A549 (cell line): ENCODE data around the gene ZBTB42. TPM values are rescaled to one million over a fixed set of nuclear protein-coding genes. Genes with fewer than 3 reads are reported as not detected.

Experiments used
- ATAC-seq, 2 experiments: fragments of 200-7000 bp in 1 of 2; fragments of >200 bp in 1 of 2; cut with Nextera tagmentation in 1 of 2; cut with Tn5 transposase in 1 of 2; 3 replicates each; pipeline versions ENCODE4 v1.8.0 to v1.9.1; 2018 to 2020; ENCODE audit warnings: mild to moderate bottlenecking in 1 of 2, moderate library complexity in 1 of 2
- CTCF ChIA-PET: fragments of 300-600 bp; sonication (Branson Sonifier 250); formaldehyde crosslinking; extraction: SDS; loops from one replicate; lab custom pipeline; 2021; ENCODE audit warnings: antibody characterized with exemption, inconsistent platforms; lab: Yijun Ruan, JAX
- POLR2A ChIA-PET: fragments of 350-600 bp; formaldehyde crosslinking; extraction: SDS; loops from one replicate; lab custom pipeline; 2021; ENCODE audit warnings: antibody characterized with exemption, inconsistent platforms; lab: Yijun Ruan, JAX
- DNase-seq, 2 experiments: peaks; one replicate each; pipeline versions ENCODE4 v3.0.0 to v3.0.0-alpha.2; 2011 to 2016; ENCODE audit warnings: low read depth in 1 of 2, low spot score in 1 of 2
- FAIRE-seq: peaks from 2 replicates; lab custom pipeline; 2011; peaks lifted over from hg19 to GRCh38; lab: Jason Lieb, UNC
- H3K27ac ChIP-seq, 2 experiments: fragments of >200 bp; sonication (Bioruptor Twin); formaldehyde crosslinking; 3 replicates each; pipeline ENCODE4 v1.5.1; 2016 to 2017
- H3K4me1 ChIP-seq: fragments of >200 bp; sonication (Bioruptor Twin); formaldehyde crosslinking; 3 replicates; pipeline ENCODE4 v1.6.1; 2016
- H3K4me2 ChIP-seq: fragments of >200 bp; sonication (Bioruptor Twin); formaldehyde crosslinking; 3 replicates; pipeline ENCODE4 v1.6.1; 2016
- H3K4me3 ChIP-seq: fragments of >200 bp; sonication (Bioruptor Twin); formaldehyde crosslinking; 3 replicates; pipeline ENCODE4 v1.5.1; 2016
- H3K9me3 ChIP-seq: fragments of >200 bp; sonication (Bioruptor Twin); formaldehyde crosslinking; 3 replicates; pipeline ENCODE4 v1.6.1; 2016
- BHLHE40 ChIP-seq: IDR thresholded peaks from 2 replicates; pipeline ENCODE4 v1.6.1; 2012; ENCODE audit warnings: low read depth, low read length, inconsistent platforms
- CBX2 ChIP-seq: fragments of 200-600 bp; sonication (generic); IDR thresholded peaks from 2 replicates; pipeline ENCODE4 v1.6.1; 2016; ENCODE audit warnings: low read depth, mild to moderate bottlenecking, borderline replicate concordance
- CEBPB ChIP-seq, 2 experiments: fragments of >200 bp in 1 of 2; sonication (Bioruptor Twin) in 1 of 2; formaldehyde crosslinking in 1 of 2; IDR thresholded peaks; 2 replicates each; pipeline ENCODE4 v1.6.1; 2012 to 2016
- CHD2 ChIP-seq: fragments of 150-350 bp; IDR thresholded peaks from 2 replicates; pipeline ENCODE4 v1.6.1; 2014; ENCODE audit warnings: low read length; ENCODE audit not compliant: partially characterized antibody
- CHD4 ChIP-seq: fragments of 200-600 bp; sonication (generic); IDR thresholded peaks from 2 replicates; pipeline ENCODE4 v1.6.1; 2016; ENCODE audit warnings: antibody characterized with exemption, mild to moderate bottlenecking, borderline replicate concordance
- E2F6 ChIP-seq: IDR thresholded peaks from 2 replicates; pipeline ENCODE4 v1.6.1; 2012; ENCODE audit warnings: low read depth, borderline replicate concordance
- EHMT2 ChIP-seq: fragments of 200-600 bp; sonication (generic); IDR thresholded peaks from 2 replicates; pipeline ENCODE4 v1.6.1; 2016; ENCODE audit warnings: antibody characterized with exemption, low read depth, mild to moderate bottlenecking, moderate library complexity
- EP300 ChIP-seq, 2 experiments: fragments of >200 bp; sonication (Bioruptor Twin); formaldehyde crosslinking; IDR thresholded peaks; 2 replicates in 1 of 2; 3 replicates in 1 of 2; pipeline ENCODE4 v1.6.1; 2016 to 2017
- HEYL ChIP-seq: fragments of 250-450 bp; sonication (Bioruptor Pico); IDR thresholded peaks from 2 replicates; pipeline ENCODE4 v1.8.0; 2021; ENCODE audit warnings: mild to moderate bottlenecking, moderate library complexity
- HMGXB4 ChIP-seq: fragments of 250-450 bp; sonication (Bioruptor Pico); IDR thresholded peaks from 2 replicates; pipeline ENCODE4 v1.5.0; 2021; ENCODE audit warnings: mild to moderate bottlenecking, moderate library complexity, borderline replicate concordance
- HOXB13 ChIP-seq: fragments of 250-450 bp; sonication (Bioruptor Pico); IDR thresholded peaks from 2 replicates; pipeline ENCODE4 v1.5.0; 2020; ENCODE audit warnings: low read depth, mild to moderate bottlenecking, moderate library complexity
- HOXB5 ChIP-seq: fragments of 250-450 bp; sonication (Bioruptor Pico); IDR thresholded peaks from 2 replicates; pipeline ENCODE4 v1.5.0; 2020; ENCODE audit warnings: mild to moderate bottlenecking, moderate library complexity
- JUN ChIP-seq, 2 experiments: fragments of >200 bp; sonication (Bioruptor Twin); formaldehyde crosslinking; IDR thresholded peaks; 2 replicates in 1 of 2; 3 replicates in 1 of 2; pipeline ENCODE4 v1.6.1; 2016 to 2017
- KDM5A ChIP-seq: fragments of 200-600 bp; sonication (generic); IDR thresholded peaks from 2 replicates; pipeline ENCODE4 v1.6.1; 2016; ENCODE audit warnings: antibody characterized with exemption, mild to moderate bottlenecking
- NFE2L2 ChIP-seq: fragments of 150-350 bp; conservative IDR thresholded peaks from 2 replicates; pipeline ENCODE4 v1.6.1; 2014; ENCODE audit warnings: low read length
- NR3C1 ChIP-seq: fragments of >200 bp; sonication (Bioruptor Twin); formaldehyde crosslinking; IDR thresholded peaks from 3 replicates; pipeline ENCODE4 v1.6.1; 2017
- PHF8 ChIP-seq: fragments of 200-600 bp; sonication (generic); IDR thresholded peaks from 2 replicates; pipeline ENCODE4 v1.6.1; 2016; ENCODE audit warnings: low read depth, mild to moderate bottlenecking, antibody characterized with exemption, moderate library complexity, borderline replicate concordance
- POLR2AphosphoS2 ChIP-seq: conservative IDR thresholded peaks from 2 replicates; pipeline ENCODE4 v1.6.1; 2012; ENCODE audit warnings: low read length, improper control_type of control experiment, inconsistent platforms
- RAD21 ChIP-seq, 2 experiments: fragments of >200 bp in 1 of 2; sonication (Bioruptor Twin) in 1 of 2; formaldehyde crosslinking in 1 of 2; IDR thresholded peaks in 1 of 2; conservative IDR thresholded peaks in 1 of 2; 2 replicates in 1 of 2; 3 replicates in 1 of 2; pipeline ENCODE4 v1.6.1; 2012 to 2018; ENCODE audit warnings: inconsistent platforms in 1 of 2
- RFX5 ChIP-seq: fragments of 450-650 bp; IDR thresholded peaks from 2 replicates; pipeline ENCODE4 v1.7.1; 2014; ENCODE audit warnings: antibody characterized with exemption, mild to moderate bottlenecking, moderate library complexity
- RNF2 ChIP-seq: fragments of 200-600 bp; sonication (generic); IDR thresholded peaks from 2 replicates; pipeline ENCODE4 v1.6.1; 2016; ENCODE audit warnings: low read depth, mild to moderate bottlenecking, antibody characterized with exemption, moderate library complexity, borderline replicate concordance
- SMC3 ChIP-seq: fragments of >200 bp; sonication (Bioruptor Twin); formaldehyde crosslinking; IDR thresholded peaks from 3 replicates; pipeline ENCODE4 v1.6.1; 2018; ENCODE audit warnings: inconsistent platforms
- SREBF2 ChIP-seq: fragments of 450-650 bp; IDR thresholded peaks from 2 replicates; pipeline ENCODE4 v1.6.1; 2014; ENCODE audit warnings: mild to moderate bottlenecking, moderate library complexity
- TFCP2L1 ChIP-seq: fragments of 250-450 bp; sonication (Bioruptor Pico); IDR thresholded peaks from 2 replicates; pipeline ENCODE4 v1.5.0; 2021; ENCODE audit warnings: mild to moderate bottlenecking
- USF2 ChIP-seq: fragments of 450-650 bp; IDR thresholded peaks from 2 replicates; pipeline ENCODE4 v1.6.1; 2014; ENCODE audit warnings: antibody characterized with exemption
- ZC3H11A ChIP-seq: fragments of 450-650 bp; IDR thresholded peaks from 2 replicates; pipeline ENCODE4 v1.6.1; 2014; ENCODE audit warnings: antibody characterized with exemption, mild to moderate bottlenecking
- ZFP36 ChIP-seq: fragments of 450-650 bp; IDR thresholded peaks from 2 replicates; pipeline ENCODE4 v1.6.1; 2014; ENCODE audit warnings: borderline replicate concordance; ENCODE audit not compliant: partially characterized antibody
- WGBS: methylation state at CpG from one replicate; pipeline ENCODE4 v1.1.6; 2017; ENCODE audit errors: missing lambda C conversion rate; 5-methylcytosine and 5-hydroxymethylcytosine counted together
- polyA plus RNA-seq, 4 experiments: library from polyadenylated mRNA; depleted of rRNA in 3 of 4; stranded (reverse); fragments of >200 nt; fragmentation: RNase III in 1 of 4; extraction: RNeasy Plus Mini Kit Qiagen cat#74134 plus additional on column Dnase treatment in 1 of 4; gene quantifications; 2 replicates in 3 of 4; 3 replicates in 1 of 4; pipeline ENCODE4 v1.2.3, GENCODE V29; 2011 to 2017

The ZBTB42 gene
- polyA plus RNA-seq, 2 of the 4 experiments (the other 2 are of a cell fraction) = 1.6 to 2.6 TPM

- no peak for TF ChIP-seq BHLHE40
- TF ChIP-seq EP300 (IDR thresholded peaks at IDR 0.05) = no peak
- TF ChIP-seq PHF8 = no peak
- no peak for TF ChIP-seq NR3C1
- no peak for TF ChIP-seq E2F6
- peak; percentile 63 to 86 for TF ChIP-seq RAD21 (conservative IDR thresholded peaks at IDR 0.05 in 1 of 2, IDR thresholded peaks at IDR 0.05 in 1 of 2)
- TF ChIP-seq CHD2 = no peak
- TF ChIP-seq RNF2 = no peak
- no peak for TF ChIP-seq ZC3H11A
- TF ChIP-seq TFCP2L1 (CRISPR knock-in tag) = no peak
- no peak for TF ChIP-seq HOXB5
- TF ChIP-seq, all 56 proteins: peak for 5
Measured at GRCh38 chr14:104826189-104826860, 25.4 kb downstream of the ZBTB42 start (continued).

GRCh38 chr14:104826861-104827176, 25.9 kb downstream of the ZBTB42 start:
- CTCF ChIA-PET = interaction anchor here (0.6 to 4.2 kb wide), 21 partner anchors 11 to 115 kb away, joined by 3 to 88 read pairs (median 5); partner anchors contain the start of genes SIVA1 and ZBTB42
- H3K4me2 ChIP-seq = peak overlapping the region; percentile 95

GRCh38 chr14:104827177-104828055, 26.5 kb downstream of the ZBTB42 start:
- POLR2A ChIA-PET = interaction anchor here (0.5 kb wide), 1 partner anchor 158 kb away, joined by 4 read pairs; no protein-coding TSS in a partner anchor
- H3K4me3 ChIP-seq = peak overlapping the region; percentile 45
- DNase-seq = peak; percentile 76 to 93
- TF ChIP-seq RFX5 (no peak), SREBF2 (no peak), EHMT2 (no peak), PHF8 (no peak), HEYL (CRISPR knock-in tag) (no peak), CBX2 (no peak), RNF2 (no peak), KDM5A (no peak), CHD4 (no peak), HMGXB4 (CRISPR knock-in tag) (no peak), JUN (IDR thresholded peaks at IDR 0.05) (no peak), NFE2L2 (no peak), HOXB13 (CRISPR knock-in tag) (no peak), RAD21 (conservative IDR thresholded peaks at IDR 0.05 in 1 of 2, IDR thresholded peaks at IDR 0.05 in 1 of 2) (peak; percentile 34 to 42), ZFP36 (no peak), CEBPB (IDR thresholded peaks at IDR 0.05) (no peak), SMC3 (peak; percentile 34; the same call in 1 of the 3 replicates), POLR2AphosphoS2 (no peak), USF2 (no peak)

More at GRCh38 chr14:104826861-104827176, 25.9 kb downstream of the ZBTB42 start:
- Histone ChIP-seq H3K9me3 (no peaks in the 10 kb centered on the region), H3K4me1 (peaks cover 9% of the 10 kb centered on the region; the same call in 2 of the 3 replicates), H3K4me3 (peak overlapping the region; percentile 45), H3K27ac (peak overlapping the region; percentile 43 to 83)
- POLR2A ChIA-PET = interaction anchor here (0.5 kb wide), 1 partner anchor 158 kb away, joined by 4 read pairs; no protein-coding TSS in a partner anchor
- no peak for FAIRE-seq
- peak in 1 of 2 experiments; percentile 25 for DNase-seq
- WGBS = 12% methylated on average over 6 of the region's 27 CpGs
- TF ChIP-seq EHMT2 = no peak
- TF ChIP-seq JUN (IDR thresholded peaks at IDR 0.05) = 0 out of 5 replicates have a peak, but pooled peaks of 1 of the 2 experiments have one; percentile 4
- TF ChIP-seq, all 56 proteins: peak for 1
- ATAC-seq = peak; percentile 16 to 22; a peak in 3 of 6 replicates

More at GRCh38 chr14:104827177-104828055, 26.5 kb downstream of the ZBTB42 start:
- no peak for FAIRE-seq
- H3K27ac ChIP-seq = peak overlapping the region; percentile 43 to 83
- WGBS = 21% methylated on average over 33 of the region's 39 CpGs
- peaks cover 9% of the 10 kb centered on the region; the same call in 2 of the 3 replicates for H3K4me1 ChIP-seq
- CTCF ChIA-PET = interaction anchor here (0.6 to 4.2 kb wide), 19 partner anchors 11 to 102 kb away, joined by 3 to 88 read pairs (median 7); partner anchors contain the start of genes SIVA1 and ZBTB42
- ATAC-seq = peak; percentile 86 to 91
- H3K4me2 ChIP-seq = peak overlapping the region; percentile 95
- no peaks in the 10 kb centered on the region for H3K9me3 ChIP-seq
